Hematopoietic multipotent progenitor cell treated with erythropoietin and hydrocortisone succinate and interleukin-3 and kit ligand, for 8 days (in vitro differentiated cells): Measurements from ENCODE around the gene VGLL4.
"Not testable (repeated sequence)": the region's sequence is repeated elsewhere in the genome, so short reads cannot be mapped to it uniquely, and the experiment has no call there.

Source experiments
- DNase-seq: peaks from one replicate; pipeline ENCODE4 v3.0.0-alpha.2; 2015

Gene VGLL4

GRCh38 chr3:11604139-11604892 lies 39.4 kb downstream of the VGLL4 start:
- DNase-seq: peak; percentile 96

- DNase-seq: no peak
Measured at GRCh38 chr3:11603628-11604027, 40.1 kb downstream of the VGLL4 start.

- no peak for DNase-seq
Measured at GRCh38 chr3:11602886-11603527, 40.7 kb downstream of the VGLL4 start.

GRCh38 chr3:11602239-11602840 lies 41.4 kb downstream of the VGLL4 start:
- no peak for DNase-seq

GRCh38 chr3:11601446-11602238 lies 42.1 kb downstream of the VGLL4 start:
- no peak for DNase-seq

GRCh38 chr3:11600501-11601282 lies 43.0 kb downstream of the VGLL4 start:
- DNase-seq: no peak

GRCh38 chr3:11596387-11596786 lies 47.3 kb downstream of the VGLL4 start:
- DNase-seq: peak; percentile 76

GRCh38 chr3:11595024-11595423 lies 48.7 kb downstream of the VGLL4 start:
- DNase-seq: not testable (repeated sequence)

GRCh38 chr3:11593318-11594034 lies 50.2 kb downstream of the VGLL4 start:
- DNase-seq: no peak

GRCh38 chr3:11592445-11593298 lies 51.0 kb downstream of the VGLL4 start:
- no peak for DNase-seq

GRCh38 chr3:11591391-11592282 lies 52.1 kb downstream of the VGLL4 start:
- DNase-seq: no peak

- no peak for DNase-seq
Measured at GRCh38 chr3:11591002-11591355, 52.7 kb downstream of the VGLL4 start.

GRCh38 chr3:11589706-11590105 lies 54.0 kb downstream of the VGLL4 start:
- no peak for DNase-seq

GRCh38 chr3:11588755-11589154 lies 55.0 kb downstream of the VGLL4 start:
- no peak for DNase-seq

GRCh38 chr3:11588338-11588737 lies 55.4 kb downstream of the VGLL4 start:
- no peak for DNase-seq

GRCh38 chr3:11587766-11588165 lies 55.9 kb downstream of the VGLL4 start:
- no peak for DNase-seq

GRCh38 chr3:11584570-11584969 lies 59.1 kb downstream of the VGLL4 start:
- DNase-seq: no peak

- no peak for DNase-seq
Measured at GRCh38 chr3:11583638-11584046, 60.1 kb downstream of the VGLL4 start.

GRCh38 chr3:11583235-11583634 lies 60.5 kb downstream of the VGLL4 start:
- no peak for DNase-seq
